ENCODE measurements around the gene P2RY1.
"Not testable (repeated sequence)": the region's sequence is repeated elsewhere in the genome, so short reads cannot be mapped to it uniquely, and the experiment has no call there.

The P2RY1 gene

DNA sequence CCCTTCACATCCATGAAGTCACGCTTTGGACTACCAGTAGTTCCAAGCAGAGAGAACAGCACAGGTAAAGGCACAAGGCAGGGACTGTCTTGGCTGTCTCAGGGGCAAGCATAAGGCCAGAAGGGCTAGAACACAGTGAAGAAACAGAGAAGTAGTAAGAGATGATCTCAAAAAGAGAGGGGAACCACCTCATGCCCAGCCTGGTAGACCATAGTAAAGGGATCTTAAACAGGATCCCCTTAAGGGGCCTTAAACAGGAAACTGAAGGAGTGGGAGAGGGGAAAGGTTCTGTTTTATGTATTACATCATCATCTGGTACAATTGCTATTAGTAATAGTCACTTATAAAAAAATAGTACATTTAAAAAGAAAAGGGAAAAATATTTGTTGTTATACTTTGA lies 25.8 kb downstream of the P2RY1 start:
- Mint-ChIP-seq H3K9me3 (peaks cover 2% of the 10 kb centered on the region), H3K27ac (no peak overlapping the region), H3K4me3 (no peak overlapping the region), H3K27me3 (no peaks in the 10 kb centered on the region), H3K4me1 (no peaks in the 10 kb centered on the region), H3K36me3 (no peaks in the 10 kb centered on the region)
- no peak for ATAC-seq

DNA sequence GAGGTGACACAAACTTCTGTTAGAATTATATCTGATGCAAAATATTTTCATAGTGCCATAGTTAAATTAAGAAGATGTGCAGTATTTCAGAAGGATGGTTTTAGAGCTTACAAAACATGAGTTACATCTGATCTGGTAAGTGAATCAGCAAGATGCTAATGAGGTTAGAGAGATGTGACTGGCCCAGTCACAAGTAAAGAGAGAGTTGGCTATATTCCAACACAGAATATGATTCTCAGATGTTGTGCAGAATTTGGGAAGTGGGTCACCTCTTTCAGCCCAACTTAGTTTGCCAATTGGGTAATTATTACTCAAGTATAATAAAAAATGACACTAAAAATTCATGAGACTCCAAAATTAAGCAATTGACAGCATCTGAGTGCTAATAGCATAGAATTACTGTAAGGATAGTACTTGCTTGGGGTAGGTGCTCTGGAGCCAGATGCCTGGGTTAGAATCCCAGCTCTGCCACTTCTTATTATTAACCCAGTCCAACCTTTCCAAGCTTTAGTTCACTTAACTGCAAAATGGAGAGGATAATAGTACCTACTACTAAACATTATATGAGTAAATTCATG lies 30.8 kb downstream of the P2RY1 start:
- Mint-ChIP-seq H3K4me1 (no peaks in the 10 kb centered on the region), H3K9me3 (no peaks in the 10 kb centered on the region), H3K27ac (no peak overlapping the region), H3K36me3 (no peaks in the 10 kb centered on the region), H3K27me3 (no peaks in the 10 kb centered on the region), H3K4me3 (no peak overlapping the region)
- ATAC-seq, result no peak

DNA sequence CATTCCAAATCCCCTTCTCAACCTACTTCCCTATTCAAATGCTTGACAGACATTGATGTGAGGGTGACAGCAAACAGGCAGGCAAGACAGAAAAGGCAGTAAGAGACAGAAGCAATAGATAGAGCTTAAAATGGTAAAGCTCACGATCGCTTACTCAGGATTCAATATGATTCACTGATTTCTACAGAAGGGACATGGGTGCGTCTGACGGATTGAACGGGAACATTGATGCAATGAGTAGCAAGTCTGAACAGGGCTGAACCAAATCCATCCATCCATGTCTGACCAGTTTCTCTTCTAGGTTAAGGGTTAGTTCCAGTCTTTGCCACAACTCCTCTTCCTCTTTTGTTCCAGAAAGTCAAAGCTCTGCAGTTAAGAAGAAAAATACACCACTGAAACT lies 35.1 kb downstream of the P2RY1 start:
- no peaks in the 10 kb centered on the region for H3K36me3 Mint-ChIP-seq
- no peak overlapping the region for H3K4me3 Mint-ChIP-seq
- no peak for ATAC-seq
- H3K27ac Mint-ChIP-seq, result no peak overlapping the region
- H3K4me1 Mint-ChIP-seq, result no peaks in the 10 kb centered on the region
- H3K9me3 Mint-ChIP-seq, result peaks cover 5% of the 10 kb centered on the region
- no peaks in the 10 kb centered on the region for H3K27me3 Mint-ChIP-seq

DNA sequence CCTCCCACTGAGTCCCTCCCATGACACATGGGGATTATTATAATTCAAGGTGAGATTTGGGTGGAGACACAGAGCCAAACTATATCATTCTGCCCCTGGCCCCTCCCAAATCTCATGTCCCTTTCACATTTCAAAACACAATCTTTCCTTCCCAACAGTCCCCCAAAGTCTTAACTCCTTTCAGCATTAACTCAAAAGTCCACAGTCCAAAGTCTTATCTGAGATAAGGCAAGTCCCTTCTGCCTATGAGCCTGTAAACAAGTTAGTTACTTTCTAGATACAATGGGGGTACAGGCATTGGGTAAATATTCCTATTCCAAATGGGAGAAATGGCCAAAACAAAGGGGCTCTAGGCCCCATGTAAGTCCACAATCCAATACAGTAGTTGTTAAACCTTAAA lies 38.4 kb downstream of the P2RY1 start:
- H3K4me3 Mint-ChIP-seq, H3K27ac Mint-ChIP-seq, H3K4me1 Mint-ChIP-seq, H3K9me3 Mint-ChIP-seq, ATAC-seq, H3K27me3 Mint-ChIP-seq, H3K36me3 Mint-ChIP-seq: not testable (repeated sequence)

DNA sequence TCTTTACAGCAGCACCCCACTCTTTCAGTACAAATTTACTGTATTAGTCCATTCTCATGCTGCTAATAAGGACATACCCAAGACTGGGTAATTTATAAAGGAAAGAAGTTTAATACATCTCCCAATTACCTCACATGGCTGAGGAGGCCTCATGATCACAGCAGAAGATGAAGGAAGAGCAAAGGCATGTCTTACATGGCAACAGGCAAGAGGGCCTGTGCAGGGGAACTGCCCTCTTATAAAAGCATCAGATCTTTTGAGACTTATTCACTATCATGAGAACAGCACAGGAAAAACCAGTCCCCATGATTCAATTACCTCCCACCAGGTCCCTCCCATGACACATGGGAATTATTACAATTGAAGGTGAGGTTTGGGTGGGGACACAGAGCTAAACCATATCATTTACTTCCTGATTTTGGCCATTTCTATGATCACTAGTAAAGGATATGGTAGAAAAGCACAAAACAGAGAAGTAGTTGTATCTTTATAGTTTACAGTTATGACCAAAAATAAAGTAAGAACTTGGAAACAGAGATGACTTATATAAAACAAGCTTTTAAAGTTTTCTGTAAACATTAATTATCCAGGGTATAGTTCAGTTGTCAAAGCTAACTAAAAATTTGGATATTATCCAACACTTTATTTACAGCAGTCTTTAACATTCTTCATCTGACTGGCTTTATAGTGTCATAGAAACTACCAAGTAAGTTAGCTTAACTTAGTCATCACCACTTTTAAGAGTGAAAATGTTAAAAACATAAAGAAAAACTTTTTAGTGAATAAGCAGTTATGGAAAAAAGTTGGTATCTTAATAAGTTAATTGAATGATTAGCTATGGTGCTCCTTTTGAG lies 40.2 kb downstream of the P2RY1 start:
- H3K9me3 Mint-ChIP-seq, result peaks cover 11% of the 10 kb centered on the region
- no peaks in the 10 kb centered on the region for H3K36me3 Mint-ChIP-seq
- no peak overlapping the region for H3K27ac Mint-ChIP-seq
- no peak for ATAC-seq
- H3K27me3 Mint-ChIP-seq, result peaks cover 16% of the 10 kb centered on the region
- H3K4me1 Mint-ChIP-seq, result no peaks in the 10 kb centered on the region
- H3K4me3 Mint-ChIP-seq, result no peak overlapping the region

DNA sequence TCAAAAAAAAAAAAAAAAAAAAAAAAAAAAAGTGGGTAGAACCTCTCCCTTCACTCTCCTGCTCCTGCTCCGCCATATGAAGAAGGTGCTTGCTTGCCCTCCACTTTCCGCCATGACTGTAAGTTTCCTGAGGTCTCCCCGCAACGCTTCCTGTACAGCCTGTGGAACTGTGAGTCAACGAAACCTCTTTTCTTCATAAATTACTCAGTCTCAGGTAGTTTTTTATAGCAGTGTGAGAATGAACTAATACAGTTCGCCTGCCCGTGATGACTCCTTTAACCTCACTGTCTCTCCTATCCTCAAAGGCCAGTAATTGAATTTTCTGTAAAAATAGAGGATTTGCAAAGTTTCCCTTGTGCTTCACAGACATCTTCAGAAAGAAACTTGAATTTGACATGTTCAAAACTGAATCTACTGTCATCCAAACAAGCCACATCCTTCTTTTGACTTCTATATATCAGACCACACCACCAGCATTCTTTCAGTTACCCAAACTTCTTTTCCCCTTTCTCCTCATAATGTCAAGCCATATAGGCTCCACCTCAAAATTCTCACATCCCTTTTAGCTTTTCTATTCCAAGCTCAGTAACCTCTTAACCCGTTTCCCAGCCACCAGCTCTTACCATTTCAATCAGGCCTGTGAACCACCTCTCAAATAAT lies 44.3 kb downstream of the P2RY1 start:
- peak; percentile 67 for ATAC-seq
- Mint-ChIP-seq H3K27me3 (peaks cover 16% of the 10 kb centered on the region), H3K9me3 (peaks cover 11% of the 10 kb centered on the region), H3K4me1 (no peaks in the 10 kb centered on the region), H3K36me3 (no peaks in the 10 kb centered on the region), H3K4me3 (no peak overlapping the region), H3K27ac (no peak overlapping the region)

DNA sequence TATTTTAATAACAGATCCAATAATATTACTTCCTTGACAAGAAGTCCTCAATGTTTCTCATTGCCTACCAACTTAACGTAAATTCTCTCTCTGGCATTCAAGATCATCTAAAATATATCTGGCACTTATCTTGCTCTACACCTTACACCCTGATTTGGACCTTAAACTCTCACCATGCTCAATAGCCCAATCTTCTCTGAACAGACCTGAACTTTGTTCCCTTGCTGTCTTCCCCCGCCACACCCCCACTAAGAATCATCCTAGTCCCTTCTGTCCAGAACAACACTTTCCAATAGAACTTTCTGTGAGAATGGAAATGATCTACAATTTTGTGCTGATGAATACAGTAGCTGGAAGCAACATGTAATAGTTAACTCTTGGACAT lies 44.9 kb downstream of the P2RY1 start:
- no peaks in the 10 kb centered on the region for H3K4me1 Mint-ChIP-seq
- peaks cover 16% of the 10 kb centered on the region for H3K27me3 Mint-ChIP-seq
- no peak overlapping the region for H3K27ac Mint-ChIP-seq
- no peaks in the 10 kb centered on the region for H3K36me3 Mint-ChIP-seq
- ATAC-seq, result peak; percentile 5
- no peak overlapping the region for H3K4me3 Mint-ChIP-seq
- H3K9me3 Mint-ChIP-seq, result peaks cover 8% of the 10 kb centered on the region

DNA sequence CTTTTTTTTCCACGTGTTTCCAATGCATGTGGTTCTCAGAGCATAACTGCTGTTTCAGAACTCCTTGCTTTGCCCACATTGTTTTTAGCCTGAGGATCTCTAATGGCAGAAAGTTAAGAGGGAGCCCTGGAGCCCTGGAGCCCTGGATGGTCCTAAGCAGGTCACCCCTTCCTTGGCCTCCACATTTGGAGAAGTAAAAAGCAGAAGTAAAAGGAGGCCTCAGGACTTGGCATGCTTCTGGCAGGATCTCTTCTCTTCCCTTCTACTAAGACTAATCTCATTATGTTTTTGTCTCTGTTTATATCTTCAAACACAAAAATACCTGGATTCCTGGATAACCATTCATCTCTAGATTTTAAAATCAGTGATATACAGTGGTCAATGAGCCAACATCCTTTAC lies 50.1 kb downstream of the P2RY1 start:
- H3K27ac Mint-ChIP-seq, result no peak overlapping the region
- no peaks in the 10 kb centered on the region for H3K27me3 Mint-ChIP-seq
- no peak overlapping the region for H3K4me3 Mint-ChIP-seq
- H3K9me3 Mint-ChIP-seq, result no peaks in the 10 kb centered on the region
- H3K4me1 Mint-ChIP-seq, result no peaks in the 10 kb centered on the region
- no peaks in the 10 kb centered on the region for H3K36me3 Mint-ChIP-seq
- no peak for ATAC-seq
